ENCODE data around the gene MAP7D3. TPM values are rescaled to one million over a fixed set of nuclear protein-coding genes. Genes with fewer than 3 reads are reported as not detected.

Gene MAP7D3
- total RNA-seq, 2 donors from 2014 or later: 6.7 to 12.2 TPM

DNA sequence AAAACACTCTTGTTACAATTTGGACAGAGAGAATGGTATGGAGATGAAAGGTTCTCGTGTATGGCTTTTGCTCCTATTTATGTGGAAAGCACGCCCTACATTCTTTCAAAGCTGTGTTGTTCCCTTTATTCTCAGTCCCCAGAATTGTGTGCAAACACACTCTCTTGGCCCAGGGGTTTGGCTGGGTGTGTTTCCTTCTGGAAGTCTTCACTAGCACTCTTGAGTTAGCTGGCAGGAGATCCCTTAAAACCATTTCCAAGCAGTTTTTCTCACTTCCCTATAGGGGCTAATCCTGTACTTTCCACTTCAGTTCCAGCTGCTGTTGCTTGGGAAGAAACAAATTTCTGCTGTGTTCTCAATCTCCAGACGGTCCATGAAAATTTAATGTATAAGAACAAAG is 68.8 kb downstream of the MAP7D3 start:
- intact Hi-C loops (cut with DNase I): no loop called here

GRCh38 chrX:136179133-136179532 is 72.1 kb downstream of the MAP7D3 start:
- ATAC-seq (no peak), DNase-seq (no peak)
- H3K27ac ChIP-seq: no peak overlapping the region
- no peaks in the 10 kb centered on the region for H3K36me3 ChIP-seq (replicated peaks in 1 of 2; ENCODE audit: insufficient read depth in 1 of 2, low read depth in 2 of 2)
- no peaks in the 10 kb centered on the region for H3K9me3 ChIP-seq
- intact Hi-C loops (cut with DNase I): no loop called here
- no peak overlapping the region for H3K4me3 ChIP-seq
- no peaks in the 10 kb centered on the region for H3K4me1 ChIP-seq
- TF ChIP-seq CTCF (IDR thresholded peaks at IDR 0.05) (no peak), POLR2A (IDR thresholded peaks at IDR 0.05) (no peak)
- H3K27me3 ChIP-seq: no peaks in the 10 kb centered on the region
- WGBS, 2 donors: 63 to 69% methylated on average over 4 of the region's 4 CpGs

More for the DNA sequence above, 68.8 kb downstream of the MAP7D3 start:
- Histone ChIP-seq H3K4me3 (no peak overlapping the region), H3K4me1 (no peaks in the 10 kb centered on the region), H3K27ac (no peak overlapping the region), H3K9me3 (no peaks in the 10 kb centered on the region), H3K27me3 (no peaks in the 10 kb centered on the region), H3K36me3 (replicated peaks in 1 of 2; ENCODE audit: insufficient read depth in 1 of 2, low read depth in 2 of 2) (no peaks in the 10 kb centered on the region)
- no peak for TF ChIP-seq POLR2A (IDR thresholded peaks at IDR 0.05)
- no peak for TF ChIP-seq CTCF (IDR thresholded peaks at IDR 0.05)
- DNase-seq (no peak), ATAC-seq (no peak)
- 56 to 60% methylated on average over 3 of the region's 3 CpGs for WGBS, 2 donors

- intact Hi-C loops (cut with DNase I): no loop called here
- 56 to 65% methylated on average over 2 of the region's 2 CpGs for WGBS, 2 donors
- H3K36me3 ChIP-seq (replicated peaks in 1 of 2; ENCODE audit: insufficient read depth in 1 of 2, low read depth in 2 of 2): no peaks in the 10 kb centered on the region
- DNase-seq: no peak
- H3K4me3 ChIP-seq: no peak overlapping the region
- TF ChIP-seq POLR2A (IDR thresholded peaks at IDR 0.05) (no peak), CTCF (IDR thresholded peaks at IDR 0.05) (no peak)
- no peaks in the 10 kb centered on the region for H3K9me3 ChIP-seq
- H3K27ac ChIP-seq: peak overlapping the region in 1 of 4 donors; percentile 11
- no peaks in the 10 kb centered on the region for H3K27me3 ChIP-seq
- peak; percentile 33 for ATAC-seq
- H3K4me1 ChIP-seq: no peaks in the 10 kb centered on the region
Observed at GRCh38 chrX:136176399-136176825, 74.8 kb downstream of the MAP7D3 start.

DNA sequence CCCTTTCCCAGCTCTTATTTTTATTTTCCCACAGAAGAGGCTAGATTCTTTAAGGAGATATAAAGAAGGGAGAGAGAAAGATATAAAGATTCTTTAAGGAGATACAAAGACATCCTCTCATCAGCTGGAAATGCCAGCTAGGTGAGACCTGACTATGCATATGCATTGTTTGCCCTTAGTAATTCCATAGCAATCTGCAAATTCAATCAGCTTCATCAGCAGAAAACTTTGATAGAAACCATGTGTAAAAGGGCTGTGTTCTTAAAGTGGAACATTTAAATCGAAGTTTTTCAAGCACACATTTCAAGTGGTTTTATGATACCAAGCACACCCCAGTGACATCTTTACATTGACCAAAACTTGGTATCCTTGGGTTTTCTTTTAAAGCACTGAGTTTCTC is 79.8 kb downstream of the MAP7D3 start:
- no peaks in the 10 kb centered on the region for H3K9me3 ChIP-seq
- ATAC-seq (no peak), DNase-seq (no peak)
- WGBS, 2 donors: 42 to 44% methylated on average over 1 of the region's 1 CpG
- H3K27me3 ChIP-seq: no peaks in the 10 kb centered on the region
- no peak overlapping the region for H3K27ac ChIP-seq
- no peak for TF ChIP-seq CTCF (IDR thresholded peaks at IDR 0.05)
- TF ChIP-seq POLR2A (IDR thresholded peaks at IDR 0.05): no peak
- intact Hi-C loops (cut with DNase I): no loop called here
- H3K36me3 ChIP-seq (replicated peaks in 1 of 2; ENCODE audit: insufficient read depth in 1 of 2, low read depth in 2 of 2): no peaks in the 10 kb centered on the region
- H3K4me1 ChIP-seq: no peaks in the 10 kb centered on the region
- H3K4me3 ChIP-seq: no peak overlapping the region

GRCh38 chrX:136170139-136170800 is 80.9 kb downstream of the MAP7D3 start:
- no peaks in the 10 kb centered on the region for H3K4me1 ChIP-seq
- H3K4me3 ChIP-seq: no peak overlapping the region
- ATAC-seq (no peak), DNase-seq (no peak)
- 47 to 54% methylated on average over 9 of the region's 9 CpGs for WGBS, 2 donors
- no peak for TF ChIP-seq POLR2A (IDR thresholded peaks at IDR 0.05)
- peak in 1 of 7 experiments; percentile 10 for TF ChIP-seq CTCF (IDR thresholded peaks at IDR 0.05)
- intact Hi-C loops (cut with DNase I): no loop called here
- H3K36me3 ChIP-seq (replicated peaks in 1 of 2; ENCODE audit: insufficient read depth in 1 of 2, low read depth in 2 of 2): no peaks in the 10 kb centered on the region
- no peaks in the 10 kb centered on the region for H3K27me3 ChIP-seq
- peak overlapping the region in 1 of 4 donors; percentile 17 for H3K27ac ChIP-seq
- H3K9me3 ChIP-seq: no peaks in the 10 kb centered on the region
